HepG2 (cell line): ENCODE data around the gene TCFL5. TPM values are rescaled to one million over a fixed set of nuclear protein-coding genes. Genes with fewer than 3 reads are reported as not detected.

ENCODE experiments used
- ASH2L ChIP-seq: fragments of 300-600, 200-600 bp; sonication (generic); IDR thresholded peaks from 2 replicates; pipeline ENCODE4 v1.7.0; 2017; ENCODE audit warnings: low read depth, mild to moderate bottlenecking, moderate library complexity, mixed read lengths, low read length; ENCODE audit not compliant: insufficient read length
- BHLHE40 ChIP-seq: IDR thresholded peaks from 2 replicates; pipeline ENCODE4 v1.6.1; 2011; ENCODE audit warnings: low read length, improper control_type of control experiment
- CENPT ChIP-seq: sonication (generic); formaldehyde crosslinking; IDR thresholded peaks from 2 replicates; pipeline ENCODE4 v1.8.0; 2022; ENCODE audit warnings: low read depth, mild to moderate bottlenecking, moderate library complexity, missing genetic modification reagents
- GLI4 ChIP-seq: sonication (generic); formaldehyde crosslinking; IDR thresholded peaks from 2 replicates; pipeline ENCODE4 v1.5.1; 2020; ENCODE audit warnings: missing genetic modification reagents, mild to moderate bottlenecking, moderate library complexity, borderline replicate concordance
- MEIS2 ChIP-seq: sonication (generic); formaldehyde crosslinking; IDR thresholded peaks from 2 replicates; pipeline ENCODE4 v1.9.0; 2021; ENCODE audit warnings: mild to moderate bottlenecking, missing genetic modification reagents
- MTF1 ChIP-seq: sonication (generic); formaldehyde crosslinking; IDR thresholded peaks from 2 replicates; pipeline ENCODE4 v1.5.0; 2020; ENCODE audit warnings: missing genetic modification reagents
- MXD4 ChIP-seq: IDR thresholded peaks from 2 replicates; pipeline ENCODE4 v1.6.1; 2016; ENCODE audit warnings: mild to moderate bottlenecking, missing biosample characterization, missing genetic modification reagents
- TBL1XR1 ChIP-seq: fragments of 150-350 bp; IDR thresholded peaks from 2 replicates; pipeline ENCODE4 v1.6.1; 2014; ENCODE audit warnings: borderline replicate concordance, low read length; ENCODE audit not compliant: partially characterized antibody
- TOPORS ChIP-seq: sonication (generic); formaldehyde crosslinking; IDR thresholded peaks from 2 replicates; pipeline ENCODE4 v1.8.0; 2023; ENCODE audit warnings: mild to moderate bottlenecking, missing genetic modification reagents
- ZFP82 ChIP-seq: sonication (generic); formaldehyde crosslinking; IDR thresholded peaks from 2 replicates; pipeline ENCODE4 v1.5.1; 2020; ENCODE audit warnings: mild to moderate bottlenecking, missing genetic modification reagents, borderline replicate concordance
- ZNF256 ChIP-seq: sonication (generic); formaldehyde crosslinking; conservative IDR thresholded peaks from 2 replicates; pipeline ENCODE4 v1.4.0; 2020; ENCODE audit warnings: missing genetic modification reagents
- ZNF446 ChIP-seq: sonication (generic); formaldehyde crosslinking; IDR thresholded peaks from 2 replicates; pipeline ENCODE4 v1.5.0; 2020; ENCODE audit warnings: mild to moderate bottlenecking, missing genetic modification reagents
- ZNF468 ChIP-seq: sonication (generic); formaldehyde crosslinking; IDR thresholded peaks from 2 replicates; pipeline ENCODE4 v1.8.0; 2022; ENCODE audit warnings: mild to moderate bottlenecking, moderate library complexity, missing genetic modification reagents
- ZNF496 ChIP-seq: sonication (generic); formaldehyde crosslinking; IDR thresholded peaks from 2 replicates; pipeline ENCODE4 v1.8.1; 2023; ENCODE audit warnings: mild to moderate bottlenecking, moderate library complexity, missing genetic modification reagents; ENCODE audit not compliant: insufficient replicate concordance
- ZNF558 ChIP-seq: sonication (generic); formaldehyde crosslinking; IDR thresholded peaks from 2 replicates; pipeline ENCODE4 v1.9.0; 2022; ENCODE audit warnings: mild to moderate bottlenecking, missing genetic modification reagents, borderline replicate concordance
- ZNF564 ChIP-seq: sonication (generic); formaldehyde crosslinking; IDR thresholded peaks from 2 replicates; pipeline ENCODE4 v1.8.1; 2023; ENCODE audit warnings: mild to moderate bottlenecking, missing genetic modification reagents
- ZNF768 ChIP-seq: sonication (generic); formaldehyde crosslinking; IDR thresholded peaks from 2 replicates; pipeline ENCODE4 v1.4.0; 2020; ENCODE audit warnings: missing genetic modification reagents
- ZNF780A ChIP-seq: sonication (generic); formaldehyde crosslinking; IDR thresholded peaks from 2 replicates; pipeline ENCODE4 v1.8.0; 2022; ENCODE audit warnings: mild to moderate bottlenecking, missing genetic modification reagents, moderate library complexity
- ZZZ3 ChIP-seq: sonication (generic); formaldehyde crosslinking; IDR thresholded peaks from 2 replicates; pipeline ENCODE4 v1.4.0; 2020; ENCODE audit warnings: missing genetic modification reagents, mild to moderate bottlenecking, borderline replicate concordance
- polyA plus RNA-seq, 8 experiments: library from polyadenylated mRNA; depleted of rRNA in 3 of 8; stranded (reverse) in 7 of 8; unstranded in 1 of 8; fragments of >200 nt; fragmentation: Illumina TruSeq in 4 of 8; extraction: Trizol in 4 of 8; gene quantifications; 2 replicates each; pipeline versions ENCODE4 v1.2.1 to v1.2.3, GENCODE V29; 2011 to 2016; ENCODE audit warnings: low read depth in 4 of 8, missing spikeins in 1 of 8, mixed read lengths in 1 of 8; ENCODE audit not compliant: insufficient read depth in 1 of 8
- total RNA-seq, 5 experiments: library from RNA; depleted of rRNA; stranded (reverse); fragments of >200 nt; fragmentation: Illumina TruSeq; extraction: Trizol; gene quantifications; 2 replicates each; pipeline ENCODE4 v1.2.3, GENCODE V29; 2016; ENCODE audit warnings: low read depth in 1 of 5
- TF ChIP-seq, protein P1 (sequence below), 2 experiments: IDR thresholded peaks; 2 replicates each; pipeline ENCODE4 v1.6.1; 2011 to 2012; ENCODE audit warnings: low read length in 2 of 2, borderline replicate concordance in 1 of 2, low read depth in 1 of 2, mild to moderate bottlenecking in 1 of 2, moderate library complexity in 1 of 2
- TF ChIP-seq, protein P2 (sequence below): sonication (generic); formaldehyde crosslinking; IDR thresholded peaks from 2 replicates; pipeline ENCODE4 v1.5.1; 2020; ENCODE audit warnings: mild to moderate bottlenecking, missing genetic modification reagents, moderate library complexity
- TF ChIP-seq, protein P3 (sequence below): sonication (generic); formaldehyde crosslinking; IDR thresholded peaks from 2 replicates; pipeline ENCODE4 v1.5.0; 2020; ENCODE audit warnings: mild to moderate bottlenecking, low read depth, missing genetic modification reagents, borderline replicate concordance
- TF ChIP-seq, protein P4 (sequence below): sonication (generic); formaldehyde crosslinking; IDR thresholded peaks from 2 replicates; pipeline ENCODE4 v1.4.0; 2020; ENCODE audit warnings: low read depth, mild to moderate bottlenecking, missing genetic modification reagents

Gene TCFL5
- total and polyA plus RNA-seq, 2 of the 13 experiments (the other 11 are each of a cell fraction or from before 2014, with no cell fraction given): 14.8 to 20.0 TPM

DNA sequence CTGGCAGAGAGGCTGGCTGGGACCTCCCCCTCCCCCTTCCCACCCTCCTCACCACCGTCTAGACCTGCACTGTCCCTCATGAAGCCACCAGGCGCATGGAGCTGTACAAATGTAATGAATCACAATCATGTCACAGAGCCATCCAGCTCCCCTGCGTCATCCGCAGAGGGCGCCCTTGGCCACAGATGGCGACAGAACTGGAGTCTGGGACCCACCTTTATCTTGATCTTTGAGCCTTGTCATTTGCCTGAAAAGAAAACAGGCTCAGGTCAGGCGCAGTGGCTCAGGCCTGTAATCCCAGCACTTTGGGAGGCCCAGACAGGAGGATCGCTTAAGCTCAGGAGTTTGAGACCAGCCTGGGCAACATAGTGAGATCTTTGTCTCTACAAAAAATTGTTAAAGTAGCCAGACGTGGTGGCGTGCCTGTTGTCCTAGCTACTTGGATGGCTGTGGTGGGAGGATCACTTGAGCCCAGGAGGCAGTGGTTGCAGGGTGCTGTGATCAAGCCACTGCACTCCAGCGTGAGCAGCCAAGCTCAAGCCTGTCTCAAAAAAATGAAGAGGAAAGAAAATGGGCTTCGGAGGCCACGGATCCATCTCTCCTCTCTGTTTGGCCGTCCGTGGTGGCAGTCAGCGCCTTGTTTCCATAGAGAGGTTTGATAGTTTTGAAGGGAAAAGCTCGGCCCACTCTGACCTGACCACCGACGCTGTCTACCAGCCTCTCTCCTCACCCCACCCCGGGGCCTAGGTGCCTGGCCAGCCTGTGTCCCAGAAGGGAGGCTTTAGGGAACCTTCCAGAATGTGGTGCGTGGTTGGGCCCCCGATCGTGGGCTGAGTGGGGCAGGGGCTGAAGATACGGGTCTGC, 38.6 kb downstream of the TCFL5 start (continued):
- TF ChIP-seq ZNF468: no peak
- no peak; the same call in 1 of the 2 replicates for TF ChIP-seq TOPORS (CRISPR knock-in tag)
- TF ChIP-seq CENPT (CRISPR knock-in tag): no peak
- TF ChIP-seq, protein P1, sequence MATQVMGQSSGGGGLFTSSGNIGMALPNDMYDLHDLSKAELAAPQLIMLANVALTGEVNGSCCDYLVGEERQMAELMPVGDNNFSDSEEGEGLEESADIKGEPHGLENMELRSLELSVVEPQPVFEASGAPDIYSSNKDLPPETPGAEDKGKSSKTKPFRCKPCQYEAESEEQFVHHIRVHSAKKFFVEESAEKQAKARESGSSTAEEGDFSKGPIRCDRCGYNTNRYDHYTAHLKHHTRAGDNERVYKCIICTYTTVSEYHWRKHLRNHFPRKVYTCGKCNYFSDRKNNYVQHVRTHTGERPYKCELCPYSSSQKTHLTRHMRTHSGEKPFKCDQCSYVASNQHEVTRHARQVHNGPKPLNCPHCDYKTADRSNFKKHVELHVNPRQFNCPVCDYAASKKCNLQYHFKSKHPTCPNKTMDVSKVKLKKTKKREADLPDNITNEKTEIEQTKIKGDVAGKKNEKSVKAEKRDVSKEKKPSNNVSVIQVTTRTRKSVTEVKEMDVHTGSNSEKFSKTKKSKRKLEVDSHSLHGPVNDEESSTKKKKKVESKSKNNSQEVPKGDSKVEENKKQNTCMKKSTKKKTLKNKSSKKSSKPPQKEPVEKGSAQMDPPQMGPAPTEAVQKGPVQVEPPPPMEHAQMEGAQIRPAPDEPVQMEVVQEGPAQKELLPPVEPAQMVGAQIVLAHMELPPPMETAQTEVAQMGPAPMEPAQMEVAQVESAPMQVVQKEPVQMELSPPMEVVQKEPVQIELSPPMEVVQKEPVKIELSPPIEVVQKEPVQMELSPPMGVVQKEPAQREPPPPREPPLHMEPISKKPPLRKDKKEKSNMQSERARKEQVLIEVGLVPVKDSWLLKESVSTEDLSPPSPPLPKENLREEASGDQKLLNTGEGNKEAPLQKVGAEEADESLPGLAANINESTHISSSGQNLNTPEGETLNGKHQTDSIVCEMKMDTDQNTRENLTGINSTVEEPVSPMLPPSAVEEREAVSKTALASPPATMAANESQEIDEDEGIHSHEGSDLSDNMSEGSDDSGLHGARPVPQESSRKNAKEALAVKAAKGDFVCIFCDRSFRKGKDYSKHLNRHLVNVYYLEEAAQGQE (IDR thresholded peaks at IDR 0.05; ENCODE audit: borderline replicate concordance in 1 of 2, low read depth in 1 of 2, low read length in 2 of 2): no peak
- TF ChIP-seq ASH2L: peak; percentile 78
- 0 out of 2 replicates have a peak, but pooled peaks have one; percentile 50 for TF ChIP-seq ZNF558 (CRISPR knock-in tag)
- 0 out of 2 replicates have a peak, but pooled peaks have one; percentile 46 for TF ChIP-seq ZNF256
- TF ChIP-seq MEIS2 (CRISPR knock-in tag): peak; percentile 97
- TF ChIP-seq TBL1XR1: peak; percentile 49
- TF ChIP-seq MTF1: no peak
- TF ChIP-seq ZFP82 (CRISPR knock-in tag): no peak
- TF ChIP-seq, protein P2, sequence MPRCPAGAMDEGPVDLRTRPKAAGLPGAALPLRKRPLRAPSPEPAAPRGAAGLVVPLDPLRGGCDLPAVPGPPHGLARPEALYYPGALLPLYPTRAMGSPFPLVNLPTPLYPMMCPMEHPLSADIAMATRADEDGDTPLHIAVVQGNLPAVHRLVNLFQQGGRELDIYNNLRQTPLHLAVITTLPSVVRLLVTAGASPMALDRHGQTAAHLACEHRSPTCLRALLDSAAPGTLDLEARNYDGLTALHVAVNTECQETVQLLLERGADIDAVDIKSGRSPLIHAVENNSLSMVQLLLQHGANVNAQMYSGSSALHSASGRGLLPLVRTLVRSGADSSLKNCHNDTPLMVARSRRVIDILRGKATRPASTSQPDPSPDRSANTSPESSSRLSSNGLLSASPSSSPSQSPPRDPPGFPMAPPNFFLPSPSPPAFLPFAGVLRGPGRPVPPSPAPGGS (CRISPR knock-in tag): no peak
- peak; percentile 82 for TF ChIP-seq MXD4 (CRISPR knock-in tag)
- TF ChIP-seq BHLHE40: peak; percentile 63
- TF ChIP-seq, protein P3, sequence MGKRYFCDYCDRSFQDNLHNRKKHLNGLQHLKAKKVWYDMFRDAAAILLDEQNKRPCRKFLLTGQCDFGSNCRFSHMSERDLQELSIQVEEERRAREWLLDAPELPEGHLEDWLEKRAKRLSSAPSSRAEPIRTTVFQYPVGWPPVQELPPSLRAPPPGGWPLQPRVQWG: no peak
- no peak; the same call in 1 of the 2 replicates for TF ChIP-seq ZNF780A (CRISPR knock-in tag)
- no peak for TF ChIP-seq ZNF446 (CRISPR knock-in tag)
- TF ChIP-seq GLI4 (CRISPR knock-in tag): no peak
- TF ChIP-seq, protein P4, sequence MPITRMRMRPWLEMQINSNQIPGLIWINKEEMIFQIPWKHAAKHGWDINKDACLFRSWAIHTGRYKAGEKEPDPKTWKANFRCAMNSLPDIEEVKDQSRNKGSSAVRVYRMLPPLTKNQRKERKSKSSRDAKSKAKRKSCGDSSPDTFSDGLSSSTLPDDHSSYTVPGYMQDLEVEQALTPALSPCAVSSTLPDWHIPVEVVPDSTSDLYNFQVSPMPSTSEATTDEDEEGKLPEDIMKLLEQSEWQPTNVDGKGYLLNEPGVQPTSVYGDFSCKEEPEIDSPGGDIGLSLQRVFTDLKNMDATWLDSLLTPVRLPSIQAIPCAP (CRISPR knock-in tag): no peak; the same call in 1 of the 2 replicates
- TF ChIP-seq ZNF768 (CRISPR knock-in tag): peak; percentile 99
- TF ChIP-seq ZNF564: no peak
- 0 out of 2 replicates have a peak, but pooled peaks have one; percentile 56 for TF ChIP-seq ZZZ3
- TF ChIP-seq ZNF496: no peak
